ENCODE results near the gene APPBP2.

DNA sequence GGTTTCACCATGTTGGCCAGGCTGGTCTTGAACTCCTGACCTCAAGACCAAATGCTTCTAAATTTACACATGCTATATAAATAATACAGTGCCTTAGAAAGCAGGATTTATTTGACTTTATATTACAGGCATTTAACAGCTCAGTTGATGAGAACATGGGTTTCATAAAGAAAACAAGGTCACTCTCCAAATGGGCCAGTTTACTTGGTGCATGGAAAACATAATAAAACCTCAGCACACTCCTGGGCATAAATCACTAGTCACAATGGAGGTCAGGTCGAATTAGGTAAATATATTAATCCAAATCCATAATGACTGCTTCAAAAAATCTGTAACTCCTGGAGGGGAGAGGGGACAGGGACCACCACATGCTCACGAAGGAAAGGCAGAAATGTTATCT lies 24.5 kb downstream of the APPBP2 start:
- TF ChIP-seq POLR2A (IDR thresholded peaks at IDR 0.05): no peak
- TF ChIP-seq, protein P1, sequence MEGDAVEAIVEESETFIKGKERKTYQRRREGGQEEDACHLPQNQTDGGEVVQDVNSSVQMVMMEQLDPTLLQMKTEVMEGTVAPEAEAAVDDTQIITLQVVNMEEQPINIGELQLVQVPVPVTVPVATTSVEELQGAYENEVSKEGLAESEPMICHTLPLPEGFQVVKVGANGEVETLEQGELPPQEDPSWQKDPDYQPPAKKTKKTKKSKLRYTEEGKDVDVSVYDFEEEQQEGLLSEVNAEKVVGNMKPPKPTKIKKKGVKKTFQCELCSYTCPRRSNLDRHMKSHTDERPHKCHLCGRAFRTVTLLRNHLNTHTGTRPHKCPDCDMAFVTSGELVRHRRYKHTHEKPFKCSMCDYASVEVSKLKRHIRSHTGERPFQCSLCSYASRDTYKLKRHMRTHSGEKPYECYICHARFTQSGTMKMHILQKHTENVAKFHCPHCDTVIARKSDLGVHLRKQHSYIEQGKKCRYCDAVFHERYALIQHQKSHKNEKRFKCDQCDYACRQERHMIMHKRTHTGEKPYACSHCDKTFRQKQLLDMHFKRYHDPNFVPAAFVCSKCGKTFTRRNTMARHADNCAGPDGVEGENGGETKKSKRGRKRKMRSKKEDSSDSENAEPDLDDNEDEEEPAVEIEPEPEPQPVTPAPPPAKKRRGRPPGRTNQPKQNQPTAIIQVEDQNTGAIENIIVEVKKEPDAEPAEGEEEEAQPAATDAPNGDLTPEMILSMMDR (IDR thresholded peaks at IDR 0.05): no peak

All from thyroid gland (tissue), 4 donors.